Endothelial cell of umbilical vein (primary cell): ENCODE measurements around the gene RRAGD. TPM values are rescaled to one million over a fixed set of nuclear protein-coding genes. Genes with fewer than 3 reads are reported as not detected.

Source experiments
- BruUV-seq: library from RNA; stranded (reverse); fragments of 400-500 nt; replicated peaks from 2 replicates; lab custom pipeline; 2021; lab: Mats Ljungman, UMichigan
- CTCF ChIA-PET: fragments of 300-600, 350-600 bp; sonication (Branson Sonifier 250); formaldehyde crosslinking; loops from one replicate; lab custom pipeline; 2021; ENCODE audit warnings: antibody characterized with exemption, inconsistent platforms; lab: Charles Lee
- POLR2A ChIA-PET: fragments of 300-600, 350-600 bp; sonication (Branson Sonifier 250); formaldehyde crosslinking; loops from one replicate; lab custom pipeline; 2021; ENCODE audit warnings: antibody characterized with exemption, inconsistent platforms; lab: Charles Lee
- DNase-seq: peaks from one replicate; pipeline ENCODE4 v3.0.0-alpha.2; 2011; ENCODE audit warnings: low read depth, low spot score
- FAIRE-seq: peaks from 2 replicates; lab custom pipeline; 2011; peaks lifted over from hg19 to GRCh38; lab: Jason Lieb, UNC
- H2AFZ ChIP-seq: 2 replicates; pipeline ENCODE4 v1.6.0; 2012; ENCODE audit warnings: low read depth, low read length, control low read depth, inconsistent platforms
- H3K27ac ChIP-seq: 2 replicates; pipeline ENCODE4 v1.5.1; 2011; ENCODE audit warnings: low read depth, mild to moderate bottlenecking, control low read depth, low read length, moderate library complexity; ENCODE audit not compliant: insufficient read depth
- H3K27me3 ChIP-seq, 2 experiments: 2 replicates each; pipeline versions ENCODE4 v1.6.0 to v1.6.1; 2011; ENCODE audit warnings: low read length in 2 of 2, mixed read lengths in 1 of 2; ENCODE audit not compliant: control insufficient read depth in 2 of 2, insufficient read depth in 2 of 2
- H3K36me3 ChIP-seq, 2 experiments: 2 replicates in 1 of 2; 3 replicates in 1 of 2; pipeline ENCODE4 v1.5.1; 2011; ENCODE audit warnings: low read length in 2 of 2, mild to moderate bottlenecking in 1 of 2, moderate library complexity in 1 of 2; ENCODE audit not compliant: control insufficient read depth in 2 of 2, insufficient read depth in 2 of 2; ENCODE audit errors: extremely low read depth in 1 of 2
- H3K4me1 ChIP-seq: 3 replicates; pipeline ENCODE4 v1.5.1; 2011; ENCODE audit warnings: mild to moderate bottlenecking, low read length; ENCODE audit not compliant: control insufficient read depth, insufficient read depth; ENCODE audit errors: extremely low read depth
- H3K4me2 ChIP-seq: 2 replicates; pipeline ENCODE4 v1.6.1; 2011; ENCODE audit warnings: low read length, control low read depth, mixed read lengths; ENCODE audit not compliant: insufficient read depth
- H3K4me3 ChIP-seq, 3 experiments: fragments of 200-600 bp in 1 of 3; sonication (generic), shearing (Covaris generic) in 1 of 3; replicated peaks in 1 of 3; 2 replicates each; pipeline ENCODE4 v1.5.1; 2011 to 2016; ENCODE audit warnings: control low read depth in 3 of 3, low read length in 3 of 3, mild to moderate bottlenecking in 2 of 3, inconsistent platforms in 1 of 3, low read depth in 1 of 3, moderate library complexity in 1 of 3; ENCODE audit not compliant: insufficient read depth in 1 of 3
- H3K79me2 ChIP-seq: 2 replicates; pipeline ENCODE4 v1.6.0; 2012; ENCODE audit warnings: low read length, inconsistent platforms; ENCODE audit not compliant: control insufficient read depth, insufficient read depth
- H3K9ac ChIP-seq: replicated peaks from 2 replicates; pipeline ENCODE3; 2011; ENCODE audit warnings: low read length, control low read depth; ENCODE audit not compliant: insufficient read depth; ENCODE audit errors: extremely low read depth
- H3K9me1 ChIP-seq: replicated peaks from 3 replicates; pipeline ENCODE4 v1.6.0; 2011; ENCODE audit warnings: mild to moderate bottlenecking, low read length; ENCODE audit not compliant: control insufficient read depth, insufficient read depth; ENCODE audit errors: extremely low read depth
- H3K9me3 ChIP-seq: replicated peaks from 2 replicates; pipeline ENCODE4 v1.5.1; 2012; ENCODE audit warnings: low read length, inconsistent platforms; ENCODE audit not compliant: control insufficient read depth, insufficient read depth
- H4K20me1 ChIP-seq: replicated peaks from 2 replicates; pipeline ENCODE3; 2011; ENCODE audit warnings: mild to moderate bottlenecking, low read length; ENCODE audit not compliant: control insufficient read depth, insufficient read depth; ENCODE audit errors: extremely low read depth
- EZH2 ChIP-seq: IDR thresholded peaks from 2 replicates; pipeline ENCODE4 v1.6.1; 2012; ENCODE audit warnings: borderline replicate concordance, low read depth, mild to moderate bottlenecking, moderate library complexity, low read length, inconsistent platforms; ENCODE audit not compliant: severe bottlenecking
- FOS ChIP-seq: IDR thresholded peaks from 2 replicates; pipeline ENCODE4 v1.6.1; 2011; ENCODE audit warnings: mild to moderate bottlenecking, low read length, moderate library complexity, borderline replicate concordance; ENCODE audit not compliant: insufficient read depth
- GATA2 ChIP-seq: IDR thresholded peaks from 2 replicates; pipeline ENCODE4 v1.7.0; 2011; ENCODE audit warnings: low read depth, mild to moderate bottlenecking, moderate library complexity, mixed read lengths, low read length; ENCODE audit not compliant: insufficient read length, insufficient read depth
- JUN ChIP-seq: IDR thresholded peaks from 2 replicates; pipeline ENCODE4 v1.6.1; 2011; ENCODE audit warnings: borderline replicate concordance, low read depth; ENCODE audit not compliant: insufficient read length, insufficient read depth
- MYC ChIP-seq: IDR thresholded peaks from one replicate; pipeline ENCODE4 v1.6.1; 2011; ENCODE audit warnings: mild to moderate bottlenecking, low read depth, low read length
- POLR2A ChIP-seq: IDR thresholded peaks from 2 replicates; pipeline ENCODE4 v1.6.1; 2012; ENCODE audit warnings: low read depth, mild to moderate bottlenecking, control low read depth, low read length
- POLR2AphosphoS5 ChIP-seq: IDR thresholded peaks from 2 replicates; pipeline ENCODE4 v1.6.1; 2012; ENCODE audit warnings: low read depth, mild to moderate bottlenecking, control low read depth, low read length, moderate library complexity; ENCODE audit not compliant: insufficient read depth
- dilution Hi-C: fragments of 300-500 bp; cut with MboI; formaldehyde crosslinking; loops from one replicate; pipeline ENCODE4 v1.15.0; 2019; ENCODE audit warnings: low sequenced_read_pairs; ENCODE audit not compliant: extremely low pct_ligation_motif_present
- intact Hi-C: fragments of 100-400 bp; cut with micrococcal nuclease; formaldehyde crosslinking; loops from one replicate; pipeline ENCODE4 v1.10.0; 2022
- polyA plus RNA-seq, 4 experiments: library from polyadenylated mRNA; depleted of rRNA in 3 of 4; stranded (reverse) in 3 of 4; unstranded in 1 of 4; fragments of >200 nt; gene quantifications; 2 replicates each; pipeline versions ENCODE4 v1.2.1 to v1.2.3, GENCODE V29; 2011 to 2012; ENCODE audit warnings: missing spikeins in 1 of 4
- total RNA-seq: library from RNA; stranded (reverse); gene quantifications from 2 replicates; pipeline ENCODE4 v1.2.3, GENCODE V29; 2021
- TF ChIP-seq, protein P1 (sequence below), 2 donors: IDR thresholded peaks; 1 replicate in 1 of 2; 2 replicates in 1 of 2; pipeline ENCODE4 v1.5.1; 2011; ENCODE audit warnings: low read length in 2 of 2, mild to moderate bottlenecking in 2 of 2, moderate library complexity in 2 of 2, control low read depth in 1 of 2, inconsistent platforms in 1 of 2, low read depth in 1 of 2; ENCODE audit not compliant: insufficient read depth in 1 of 2; ENCODE audit errors: extremely low read depth in 1 of 2
- TF ChIP-seq, protein P2 (sequence below): IDR thresholded peaks from 2 replicates; pipeline ENCODE4 v1.6.1; 2011; ENCODE audit not compliant: insufficient read depth, insufficient read length

RRAGD gene
- total and polyA plus RNA-seq, 2 donors (not counting 3 experiments of a cell fraction or from before 2014, with no cell fraction given) = 0.07 to 2.0 TPM

DNA sequence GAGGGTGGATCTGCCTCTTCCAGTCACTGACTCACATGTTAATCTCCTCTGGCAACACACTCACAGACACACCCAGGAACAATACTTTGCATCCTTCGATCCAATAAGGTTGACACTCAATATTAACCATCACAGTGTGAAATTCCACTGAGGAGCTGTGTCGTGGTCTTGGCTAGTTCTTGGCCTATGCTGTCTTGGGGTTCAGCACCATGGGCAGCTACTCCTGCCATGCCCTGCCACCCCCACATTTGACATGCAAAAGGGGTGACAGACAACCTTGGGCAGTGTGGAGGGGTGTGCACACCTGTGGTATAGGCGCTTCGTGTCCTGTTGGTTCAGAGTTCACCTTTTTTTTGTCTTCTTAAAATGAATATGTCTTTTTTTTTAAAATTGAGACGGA is 46.6 kb upstream of the RRAGD start:
- ChIA-PET POLR2A (no interaction called here), CTCF (interaction anchor here (0.9 to 1.5 kb wide), 2 partner anchors 10 to 21 kb away, joined by 3 to 5 read pairs; no protein-coding TSS in a partner anchor)
- DNase-seq = no peak
- H3K9me1 ChIP-seq = no peaks in the 10 kb centered on the region
- H4K20me1 ChIP-seq = no peaks in the 10 kb centered on the region
- BruUV-seq = no TSS peak
- TF ChIP-seq MYC = no peak
- no peak for TF ChIP-seq EZH2
- TF ChIP-seq, protein P1, sequence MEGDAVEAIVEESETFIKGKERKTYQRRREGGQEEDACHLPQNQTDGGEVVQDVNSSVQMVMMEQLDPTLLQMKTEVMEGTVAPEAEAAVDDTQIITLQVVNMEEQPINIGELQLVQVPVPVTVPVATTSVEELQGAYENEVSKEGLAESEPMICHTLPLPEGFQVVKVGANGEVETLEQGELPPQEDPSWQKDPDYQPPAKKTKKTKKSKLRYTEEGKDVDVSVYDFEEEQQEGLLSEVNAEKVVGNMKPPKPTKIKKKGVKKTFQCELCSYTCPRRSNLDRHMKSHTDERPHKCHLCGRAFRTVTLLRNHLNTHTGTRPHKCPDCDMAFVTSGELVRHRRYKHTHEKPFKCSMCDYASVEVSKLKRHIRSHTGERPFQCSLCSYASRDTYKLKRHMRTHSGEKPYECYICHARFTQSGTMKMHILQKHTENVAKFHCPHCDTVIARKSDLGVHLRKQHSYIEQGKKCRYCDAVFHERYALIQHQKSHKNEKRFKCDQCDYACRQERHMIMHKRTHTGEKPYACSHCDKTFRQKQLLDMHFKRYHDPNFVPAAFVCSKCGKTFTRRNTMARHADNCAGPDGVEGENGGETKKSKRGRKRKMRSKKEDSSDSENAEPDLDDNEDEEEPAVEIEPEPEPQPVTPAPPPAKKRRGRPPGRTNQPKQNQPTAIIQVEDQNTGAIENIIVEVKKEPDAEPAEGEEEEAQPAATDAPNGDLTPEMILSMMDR (IDR thresholded peaks at IDR 0.05; ENCODE audit: extremely low read depth in 1 of 2, insufficient read depth in 1 of 2, low read depth in 1 of 2, low read length in 2 of 2) = no peak
- FAIRE-seq = no peak
- no peak overlapping the region for H3K9ac ChIP-seq
- no peaks in the 10 kb centered on the region for H3K9me3 ChIP-seq
- H3K4me3 ChIP-seq = no peak overlapping the region
- H3K27me3 ChIP-seq = no peaks in the 10 kb centered on the region
- no peaks in the 10 kb centered on the region for H3K79me2 ChIP-seq
- no peaks in the 10 kb centered on the region for H3K4me1 ChIP-seq
- H3K36me3 ChIP-seq = no peaks in the 10 kb centered on the region
- H2AFZ ChIP-seq = no peak overlapping the region
- dilution Hi-C loops = no loop called here
- intact Hi-C loops = no loop called here
- no peak overlapping the region for H3K4me2 ChIP-seq
- H3K27ac ChIP-seq = no peak overlapping the region

DNA sequence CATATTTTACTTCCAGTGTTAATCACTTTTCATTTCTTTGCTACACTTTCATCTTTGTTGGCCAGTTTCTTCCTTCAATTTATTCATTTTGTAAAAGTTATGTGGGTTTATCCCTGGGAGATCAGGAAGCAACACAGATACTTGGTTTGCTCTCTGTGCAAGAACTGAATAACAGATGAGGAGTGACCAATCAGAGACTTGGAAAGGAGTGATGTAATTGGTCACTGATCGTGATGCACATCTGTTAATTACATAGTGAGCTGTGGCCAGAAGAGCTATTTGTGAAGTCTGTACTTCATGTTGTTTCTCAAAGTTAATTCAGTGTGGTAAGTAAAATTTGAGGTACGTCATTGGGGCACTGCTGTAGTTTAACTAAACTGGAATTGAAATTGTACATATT is 42.2 kb upstream of the RRAGD start:
- no peak for DNase-seq

More for the DNA sequence above, 42.2 kb upstream of the RRAGD start:
- no peaks in the 10 kb centered on the region for H3K4me1 ChIP-seq
- POLR2A ChIA-PET = no interaction called here
- H3K9me3 ChIP-seq = no peaks in the 10 kb centered on the region
- intact Hi-C loops = no loop called here
- no peaks in the 10 kb centered on the region for H3K79me2 ChIP-seq
- H4K20me1 ChIP-seq = no peaks in the 10 kb centered on the region
- H3K4me2 ChIP-seq = no peak overlapping the region
- H3K4me3 ChIP-seq = no peak overlapping the region
- TF ChIP-seq FOS = no peak
- no peak for TF ChIP-seq POLR2A
- no peak for TF ChIP-seq POLR2AphosphoS5
- no peak for TF ChIP-seq MYC
- TF ChIP-seq, protein P1 (IDR thresholded peaks at IDR 0.05; ENCODE audit: extremely low read depth in 1 of 2, insufficient read depth in 1 of 2, low read depth in 1 of 2, low read length in 2 of 2) = no peak
- no peak for TF ChIP-seq GATA2
- no peak for TF ChIP-seq EZH2
- TF ChIP-seq, protein P2, sequence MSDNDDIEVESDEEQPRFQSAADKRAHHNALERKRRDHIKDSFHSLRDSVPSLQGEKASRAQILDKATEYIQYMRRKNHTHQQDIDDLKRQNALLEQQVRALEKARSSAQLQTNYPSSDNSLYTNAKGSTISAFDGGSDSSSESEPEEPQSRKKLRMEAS = no peak
- TF ChIP-seq JUN = no peak
- FAIRE-seq = no peak
- H3K9ac ChIP-seq = no peak overlapping the region
- no peak overlapping the region for H3K27ac ChIP-seq
- no peaks in the 10 kb centered on the region for H3K27me3 ChIP-seq
- BruUV-seq = no TSS peak
- H3K36me3 ChIP-seq = no peaks in the 10 kb centered on the region
- dilution Hi-C loops = no loop called here
- H2AFZ ChIP-seq = no peak overlapping the region
- H3K9me1 ChIP-seq = no peaks in the 10 kb centered on the region
- CTCF ChIA-PET = no interaction called here
